ENCODE measurements around the gene INSC. TPM values are rescaled to one million over a fixed set of nuclear protein-coding genes. Genes with fewer than 3 reads are reported as not detected.

INSC gene
- total RNA-seq, 6 donors from 2014 or later = 0.14 to 1.7 (median 1.0) TPM; not detected in 3

GRCh38 chr11:15144347-15144746 is 29.6 kb downstream of the INSC start:
- Histone ChIP-seq H3K9me3 (no peaks in the 10 kb centered on the region), H3K27ac (no peak overlapping the region), H3K4me3 (no peak overlapping the region), H3K36me3 (no peaks in the 10 kb centered on the region), H3K4me1 (no peaks in the 10 kb centered on the region), H3K27me3 (no peaks in the 10 kb centered on the region)
- no peak for TF ChIP-seq POLR2A (IDR thresholded peaks at IDR 0.05)
- no peak for TF ChIP-seq POLR2AphosphoS5 (IDR thresholded peaks at IDR 0.05)
- TF ChIP-seq EP300 (IDR thresholded peaks at IDR 0.05) = no peak
- no peak for DNase-seq
- WGBS, 2 donors = 83 to 100% methylated on average over 1 of the region's 1 CpG
- ATAC-seq (ENCODE audit: low FRiP score in 2 of 2) = no peak

GRCh38 chr11:15145151-15145550 is 30.4 kb downstream of the INSC start:
- H3K4me3 ChIP-seq = no peak overlapping the region
- ATAC-seq (ENCODE audit: low FRiP score in 2 of 2) (no peak), DNase-seq (no peak)
- no peaks in the 10 kb centered on the region for H3K27me3 ChIP-seq
- H3K4me1 ChIP-seq = no peaks in the 10 kb centered on the region
- H3K9me3 ChIP-seq = no peaks in the 10 kb centered on the region
- TF ChIP-seq EP300 (IDR thresholded peaks at IDR 0.05) = no peak
- no peak for TF ChIP-seq CTCF (IDR thresholded peaks at IDR 0.05)
- no peak for TF ChIP-seq POLR2A (IDR thresholded peaks at IDR 0.05)
- TF ChIP-seq POLR2AphosphoS5 (IDR thresholded peaks at IDR 0.05) = no peak
- 56 to 57% methylated on average over 2 of the region's 2 CpGs for WGBS, 2 donors
- H3K27ac ChIP-seq = no peak overlapping the region
- no peaks in the 10 kb centered on the region for H3K36me3 ChIP-seq

- no peak for TF ChIP-seq POLR2AphosphoS5 (IDR thresholded peaks at IDR 0.05)
- no peak for TF ChIP-seq POLR2A (IDR thresholded peaks at IDR 0.05)
- TF ChIP-seq CTCF (IDR thresholded peaks at IDR 0.05) = no peak
- Histone ChIP-seq H3K36me3 (no peaks in the 10 kb centered on the region), H3K9me3 (no peaks in the 10 kb centered on the region), H3K4me3 (no peak overlapping the region), H3K4me1 (no peaks in the 10 kb centered on the region), H3K27ac (no peak overlapping the region), H3K27me3 (no peaks in the 10 kb centered on the region)
- WGBS, 2 donors = 45% methylated on average over 1 of the region's 1 CpG; no CpG with 5 or more reads in 1 of the 2 donors
- peak in 1 of 2 donors; percentile 27 for ATAC-seq (ENCODE audit: low FRiP score in 2 of 2)
- no peak for DNase-seq
Measured at GRCh38 chr11:15145615-15146014, 30.9 kb downstream of the INSC start.

GRCh38 chr11:15146271-15147003 is 31.7 kb downstream of the INSC start:
- no peaks in the 10 kb centered on the region for H3K4me1 ChIP-seq
- no peaks in the 10 kb centered on the region for H3K27me3 ChIP-seq
- no peak overlapping the region for H3K27ac ChIP-seq
- H3K36me3 ChIP-seq = no peaks in the 10 kb centered on the region
- WGBS, 2 donors = 66 to 68% methylated on average over 3 of the region's 3 CpGs
- TF ChIP-seq CTCF (IDR thresholded peaks at IDR 0.05) (no peak), EP300 (IDR thresholded peaks at IDR 0.05) (no peak), POLR2A (IDR thresholded peaks at IDR 0.05) (no peak), POLR2AphosphoS5 (IDR thresholded peaks at IDR 0.05) (no peak)
- ATAC-seq (ENCODE audit: low FRiP score in 2 of 2) (no peak), DNase-seq (no peak)
- H3K4me3 ChIP-seq = no peak overlapping the region
- no peaks in the 10 kb centered on the region for H3K9me3 ChIP-seq

GRCh38 chr11:15148169-15148568 is 33.4 kb downstream of the INSC start:
- 75 to 83% methylated on average over 4 of the region's 4 CpGs for WGBS, 2 donors
- DNase-seq = no peak
- H3K27ac ChIP-seq = no peak overlapping the region
- H3K4me1 ChIP-seq = no peaks in the 10 kb centered on the region
- no peaks in the 10 kb centered on the region for H3K27me3 ChIP-seq
- ATAC-seq (ENCODE audit: low FRiP score in 2 of 2) = no peak
- no peaks in the 10 kb centered on the region for H3K9me3 ChIP-seq
- H3K36me3 ChIP-seq = no peaks in the 10 kb centered on the region
- TF ChIP-seq CTCF (IDR thresholded peaks at IDR 0.05) = no peak
- TF ChIP-seq POLR2A (IDR thresholded peaks at IDR 0.05) = no peak
- no peak for TF ChIP-seq POLR2AphosphoS5 (IDR thresholded peaks at IDR 0.05)
- TF ChIP-seq EP300 (IDR thresholded peaks at IDR 0.05) = no peak
- no peak overlapping the region for H3K4me3 ChIP-seq
